SU-DHL-6 (cell line): ENCODE results near the gene DPP6.

ENCODE experiments used
- CTCF ChIP-seq: fragments of 200-600 bp; sonication (generic); IDR thresholded peaks from one replicate; pipeline ENCODE4 v1.5.1; 2017; ENCODE audit warnings: antibody characterized with exemption, mild to moderate bottlenecking, low read length, moderate library complexity; ENCODE audit not compliant: insufficient read depth, poor library complexity, severe bottlenecking
- EZH2phosphoT487 ChIP-seq: fragments of 200-600 bp; sonication (generic), shearing (Covaris generic); conservative IDR thresholded peaks from 2 replicates; pipeline ENCODE4 v1.6.1; 2018; ENCODE audit warnings: mild to moderate bottlenecking, antibody characterized with exemption, low read length, moderate library complexity, mixed read lengths

DNA sequence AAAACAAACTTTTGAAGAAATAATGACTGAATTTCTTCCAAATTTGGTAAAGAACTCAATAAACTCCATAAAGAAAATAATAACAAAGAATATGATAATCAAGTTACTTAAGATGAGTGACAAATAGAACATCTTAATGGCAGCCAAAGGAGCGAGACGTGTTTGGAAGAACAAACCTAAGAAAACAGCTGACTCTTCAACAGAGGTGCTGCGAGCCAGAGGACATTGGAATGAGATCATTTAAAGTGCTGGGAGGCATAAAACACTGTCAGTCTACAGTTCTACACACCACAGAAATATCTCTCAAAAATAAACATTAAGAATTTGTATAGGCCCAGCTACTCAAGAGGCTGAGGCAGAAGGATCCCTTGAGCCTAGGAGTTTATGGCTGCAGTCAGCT, 507.3 kb downstream of the DPP6 start:
- TF ChIP-seq CTCF: no peak
- no peak for TF ChIP-seq EZH2phosphoT487
